Esophagus muscularis mucosa (tissue), 4 donors: ENCODE results near the gene ZSCAN12. TPM values are rescaled to one million over a fixed set of nuclear protein-coding genes. Genes with fewer than 3 reads are reported as not detected.

Source experiments
- DNase-seq: peaks from one replicate; pipeline ENCODE4 v3.0.0-alpha.2; 2017; ENCODE audit errors: extremely low spot score
- H3K27ac ChIP-seq, 4 donors: fragments of 200-600 bp; sonication (generic); replicated peaks in 1 of 4; 1 replicate in 3 of 4; 2 replicates in 1 of 4; pipeline ENCODE4 v1.5.1; 2016 to 2019; ENCODE audit warnings: mild to moderate bottlenecking in 1 of 4
- H3K27me3 ChIP-seq, 4 donors: fragments of 200-600 bp; sonication (generic); one replicate each; pipeline versions ENCODE4 v1.5.1 to v1.6.0; 2016 to 2019
- H3K36me3 ChIP-seq, 4 donors: fragments of 200-600 bp; sonication (generic); one replicate each; pipeline ENCODE4 v1.5.1; 2016 to 2019
- H3K4me1 ChIP-seq, 4 donors: fragments of 200-600 bp; sonication (generic); one replicate each; pipeline ENCODE4 v1.5.1; 2016 to 2019
- H3K4me3 ChIP-seq, 4 donors: fragments of 200-600 bp; sonication (generic); 1 replicate in 2 of 4; 2 replicates in 2 of 4; pipeline ENCODE4 v1.5.1; 2016 to 2019; ENCODE audit warnings: mild to moderate bottlenecking in 4 of 4, moderate library complexity in 1 of 4
- H3K9me3 ChIP-seq, 4 donors: fragments of 200-600 bp; sonication (generic); 1 replicate in 3 of 4; 2 replicates in 1 of 4; pipeline ENCODE4 v1.5.1; 2016 to 2019
- CTCF ChIP-seq, 3 experiments: fragments of 200-600 bp in 2 of 3; fragments of 450-650 bp in 1 of 3; sonication (generic) in 2 of 3; IDR thresholded peaks; one replicate each; pipeline ENCODE4 v1.5.1; 2017 to 2019; ENCODE audit warnings: antibody characterized with exemption in 3 of 3, mild to moderate bottlenecking in 2 of 3, moderate library complexity in 1 of 3
- EP300 ChIP-seq: sonication (generic); formaldehyde crosslinking; IDR thresholded peaks from one replicate; pipeline ENCODE4 v1.6.1; 2017; ENCODE audit warnings: antibody characterized with exemption
- POLR2A ChIP-seq: fragments of 450-650 bp; IDR thresholded peaks from one replicate; pipeline ENCODE4 v1.6.1; 2017; ENCODE audit warnings: antibody characterized with exemption, moderate library complexity, mild to moderate bottlenecking, low read depth
- POLR2AphosphoS5 ChIP-seq, 2 donors: sonication (generic); formaldehyde crosslinking; IDR thresholded peaks; one replicate each; pipeline ENCODE4 v1.6.1; 2017; ENCODE audit warnings: antibody characterized with exemption in 2 of 2
- WGBS: methylation state at CpG from one replicate; pipeline ENCODE4 v1.1.5; 2018; 5-methylcytosine and 5-hydroxymethylcytosine counted together
- intact Hi-C: fragments of 100-400 bp; cut with DNase I; formaldehyde crosslinking; loops from one replicate; pipeline ENCODE4 v1.15.1; 2023
- total RNA-seq, 4 donors: library from RNA; depleted of rRNA; stranded (reverse); fragments of >200 nt; gene quantifications; one replicate each; pipeline versions ENCODE4 v1.1.0 to v1.2.1, GENCODE V29; 2016

Gene ZSCAN12
- total RNA-seq, 4 donors from 2014 or later: 4.0 to 5.7 (median 4.6) TPM

DNA sequence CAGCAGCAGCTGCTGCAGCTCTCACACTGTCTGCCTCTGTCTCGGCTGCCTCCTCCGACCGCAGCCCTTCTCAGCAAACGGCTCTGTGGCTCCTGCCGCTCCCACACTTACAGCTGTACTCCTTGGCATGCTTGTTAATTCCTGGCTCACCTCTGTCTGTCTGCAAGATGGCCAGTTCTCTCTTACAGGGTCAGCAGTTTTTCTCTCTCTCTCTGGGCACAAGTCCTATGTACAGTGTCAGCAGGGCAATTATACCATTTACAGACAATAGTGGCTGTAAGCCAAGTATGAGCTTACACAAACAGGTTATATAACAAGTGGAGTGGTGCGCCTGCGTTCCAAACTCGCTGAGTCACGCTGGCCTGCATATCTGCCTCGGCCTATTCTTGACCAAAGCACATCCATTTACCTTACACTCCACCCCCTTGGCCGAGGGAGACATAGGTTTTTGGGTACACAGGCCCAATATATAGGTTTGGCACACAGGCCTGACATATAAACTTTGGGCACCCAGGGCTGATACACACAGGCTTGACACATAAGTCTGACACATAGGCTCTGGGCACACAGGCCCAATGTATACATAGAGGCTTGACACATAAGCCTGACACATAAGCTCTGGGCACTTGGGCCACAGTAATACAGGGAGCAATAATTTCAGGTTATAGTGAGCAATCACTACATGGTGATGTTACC lies 45.4 kb downstream of the ZSCAN12 start:
- Histone ChIP-seq H3K36me3 (no peaks in the 10 kb centered on the region), H3K27me3 (no peaks in the 10 kb centered on the region), H3K9me3 (no peaks in the 10 kb centered on the region), H3K4me1 (peaks cover 37 to 60% (median 54%) of the 10 kb centered on the region in 4 donors), H3K27ac (peak overlapping the region; percentile 83 to 88 (median 87)), H3K4me3 (peak overlapping the region in 3 of 4 donors; percentile 1 to 48 (median 42))
- intact Hi-C loops: loop anchor here (5.0 kb wide), 1 partner anchor 87 kb away; the partner anchor contains the start of gene ZSCAN26
- peak; percentile 68 for DNase-seq
- TF ChIP-seq CTCF (IDR thresholded peaks at IDR 0.05) (no peak), POLR2AphosphoS5 (IDR thresholded peaks at IDR 0.05) (peak; percentile 71 to 80), POLR2A (no peak)
- 49% methylated on average over 10 of the region's 11 CpGs for WGBS

GRCh38 chr6:28353356-28353755 lies 46.2 kb downstream of the ZSCAN12 start:
- TF ChIP-seq EP300 (no peak), CTCF (IDR thresholded peaks at IDR 0.05) (no peak), POLR2AphosphoS5 (IDR thresholded peaks at IDR 0.05) (no peak), POLR2A (no peak)
- whole genome bisulfite sequencing: 74% methylated on average over 3 of the region's 3 CpGs
- H3K27me3 ChIP-seq: no peaks in the 10 kb centered on the region
- peaks cover 37 to 60% (median 54%) of the 10 kb centered on the region in 4 donors for H3K4me1 ChIP-seq
- no peak for DNase-seq
- H3K36me3 ChIP-seq: no peaks in the 10 kb centered on the region
- intact Hi-C loops: loop anchor here (5.0 kb wide), 1 partner anchor 86 kb away; the partner anchor contains the start of gene ZSCAN26
- H3K27ac ChIP-seq: peak overlapping the region; percentile 83 to 88 (median 87)
- H3K9me3 ChIP-seq: no peaks in the 10 kb centered on the region
- H3K4me3 ChIP-seq: peak overlapping the region in 3 of 4 donors; percentile 1 to 48 (median 42)

DNA sequence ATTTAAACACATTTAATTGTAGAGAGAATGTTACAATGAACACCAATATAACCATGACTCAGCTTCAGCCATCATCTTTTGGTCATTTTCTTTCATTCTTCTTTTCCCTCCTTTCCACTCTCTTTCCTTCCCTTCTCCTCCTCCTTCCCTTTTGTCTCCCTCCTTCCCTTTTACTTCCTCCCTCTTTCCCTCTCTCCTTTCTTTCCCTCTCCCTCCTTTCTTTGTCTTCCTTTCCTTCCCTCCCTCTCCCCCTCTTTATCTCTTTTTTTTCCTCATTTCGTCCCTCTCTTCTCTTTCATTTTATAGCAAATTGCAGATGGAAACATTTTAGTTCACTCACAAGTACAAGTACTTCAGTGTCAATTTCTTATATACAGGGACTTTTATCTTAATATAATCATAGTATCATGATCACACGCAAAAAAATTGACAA lies 48.0 kb downstream of the ZSCAN12 start:
- 68% methylated on average over 2 of the region's 2 CpGs for WGBS

DNA sequence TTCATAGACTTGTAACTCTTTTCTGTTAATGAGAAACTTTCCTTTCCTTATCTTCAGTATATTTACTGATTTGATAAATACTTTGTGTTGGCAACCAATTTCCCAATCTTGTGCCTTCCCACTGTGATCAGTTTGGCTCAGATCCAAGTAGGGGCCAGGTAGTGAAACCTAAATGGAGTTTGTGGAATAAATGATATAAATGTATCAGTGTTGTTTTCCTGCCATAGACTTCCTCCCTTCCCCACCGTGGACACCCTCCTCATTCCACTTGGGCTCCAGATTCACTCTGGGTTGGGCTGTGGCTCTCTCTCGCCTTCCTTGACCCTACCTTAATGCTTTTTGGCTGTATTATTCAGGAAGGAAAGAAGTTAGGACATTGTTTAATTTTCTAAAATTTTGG lies 48.5 kb downstream of the ZSCAN12 start:
- no peak for DNase-seq
- Histone ChIP-seq H3K27ac (peak overlapping the region; percentile 76 to 89 (median 84)), H3K4me3 (peak overlapping the region in 3 of 4 donors; percentile 76 to 78 (median 76)), H3K36me3 (no peaks in the 10 kb centered on the region), H3K4me1 (peaks cover 29 to 45% (median 41%) of the 10 kb centered on the region in 4 donors), H3K9me3 (no peaks in the 10 kb centered on the region), H3K27me3 (no peaks in the 10 kb centered on the region)
- TF ChIP-seq POLR2A (no peak), EP300 (no peak), CTCF (IDR thresholded peaks at IDR 0.05) (no peak), POLR2AphosphoS5 (IDR thresholded peaks at IDR 0.05) (no peak)
- 68% methylated on average over 2 of the region's 2 CpGs for WGBS
- intact Hi-C loops: loop anchor here (5.0 kb wide), 1 partner anchor 84 kb away; the partner anchor contains the start of gene ZSCAN26

More for the DNA sequence above, 48.0 kb downstream of the ZSCAN12 start:
- Histone ChIP-seq H3K27ac (peak overlapping the region in 3 of 4 donors; percentile 76 to 89 (median 85)), H3K36me3 (no peaks in the 10 kb centered on the region), H3K9me3 (no peaks in the 10 kb centered on the region), H3K4me3 (peak overlapping the region in 2 of 4 donors; percentile 76 to 78), H3K27me3 (no peaks in the 10 kb centered on the region), H3K4me1 (peaks cover 32 to 49% (median 44%) of the 10 kb centered on the region in 4 donors)
- intact Hi-C loops: loop anchor here (5.0 kb wide), 1 partner anchor 84 kb away; the partner anchor contains the start of gene ZSCAN26
- DNase-seq: no peak
- TF ChIP-seq POLR2A (no peak), CTCF (IDR thresholded peaks at IDR 0.05) (no peak), POLR2AphosphoS5 (IDR thresholded peaks at IDR 0.05) (no peak), EP300 (no peak)
